ENCODE results near the gene VEPH1. TPM values are rescaled to one million over a fixed set of nuclear protein-coding genes. Genes with fewer than 3 reads are reported as not detected.

Gene VEPH1
- total RNA-seq, 2 donors from 2014 or later = 11.8 to 17.1 TPM

DNA sequence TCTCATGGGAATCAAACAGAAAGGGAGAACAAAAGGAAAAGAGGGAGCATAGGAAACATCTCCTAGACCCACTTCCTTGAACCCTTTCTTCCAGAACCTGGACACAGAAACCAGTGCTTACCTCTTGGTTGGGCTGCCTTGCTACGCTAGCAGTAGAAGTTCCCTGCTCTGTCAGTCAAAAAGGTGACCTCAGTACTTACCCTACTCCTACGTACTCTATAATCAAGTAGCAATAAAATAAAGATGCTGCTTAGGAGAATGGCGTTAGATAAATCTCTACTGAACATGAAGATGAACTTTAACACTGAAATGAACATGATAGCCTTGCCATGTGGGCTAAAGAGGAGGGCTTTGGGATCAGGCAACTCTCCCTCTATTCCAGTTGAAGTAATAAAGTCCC is 7.4 kb downstream of the VEPH1 start:
- no peaks in the 10 kb centered on the region for H3K9me3 ChIP-seq (ENCODE audit: control insufficient read depth, low read length)
- Mint-ChIP-seq H3K27me3 (ENCODE audit: insufficient read depth) (peaks cover 2% of the 10 kb centered on the region), H3K4me1 (peaks cover 48% of the 10 kb centered on the region), H3K4me3 (no peak overlapping the region), H3K27ac (no peak overlapping the region), H3K9me3 (no peaks in the 10 kb centered on the region), H3K36me3 (ENCODE audit: low read depth) (no peaks in the 10 kb centered on the region)
- no peak overlapping the region for H3K4me3 ChIP-seq (ENCODE audit: low read length)
- TF ChIP-seq CTCF (conservative IDR thresholded peaks at IDR 0.05) = no peak
- no peak overlapping the region for H3K9ac ChIP-seq (ENCODE audit: extremely low read depth, low read length, poor library complexity, severe bottlenecking)
- no peak for DNase-seq
- no peak overlapping the region for H3K27ac ChIP-seq (ENCODE audit: low read depth, low read length)
- 93% methylated on average over 3 of the region's 3 CpGs; no CpG with 5 or more reads in 1 of the 2 experiments for WGBS, 2 experiments (ENCODE audit: insufficient coverage in 1 of 2, insufficient read length in 1 of 2)
- peaks cover 15% of the 10 kb centered on the region for H3K4me1 ChIP-seq (ENCODE audit: control insufficient read depth, insufficient read depth, low read length)
- H3K36me3 ChIP-seq (ENCODE audit: control insufficient read depth, insufficient read depth, low read length) = no peaks in the 10 kb centered on the region
- no peaks in the 10 kb centered on the region for H3K27me3 ChIP-seq (ENCODE audit: control insufficient read depth, insufficient read depth, low read length, poor library complexity, severe bottlenecking)

DNA sequence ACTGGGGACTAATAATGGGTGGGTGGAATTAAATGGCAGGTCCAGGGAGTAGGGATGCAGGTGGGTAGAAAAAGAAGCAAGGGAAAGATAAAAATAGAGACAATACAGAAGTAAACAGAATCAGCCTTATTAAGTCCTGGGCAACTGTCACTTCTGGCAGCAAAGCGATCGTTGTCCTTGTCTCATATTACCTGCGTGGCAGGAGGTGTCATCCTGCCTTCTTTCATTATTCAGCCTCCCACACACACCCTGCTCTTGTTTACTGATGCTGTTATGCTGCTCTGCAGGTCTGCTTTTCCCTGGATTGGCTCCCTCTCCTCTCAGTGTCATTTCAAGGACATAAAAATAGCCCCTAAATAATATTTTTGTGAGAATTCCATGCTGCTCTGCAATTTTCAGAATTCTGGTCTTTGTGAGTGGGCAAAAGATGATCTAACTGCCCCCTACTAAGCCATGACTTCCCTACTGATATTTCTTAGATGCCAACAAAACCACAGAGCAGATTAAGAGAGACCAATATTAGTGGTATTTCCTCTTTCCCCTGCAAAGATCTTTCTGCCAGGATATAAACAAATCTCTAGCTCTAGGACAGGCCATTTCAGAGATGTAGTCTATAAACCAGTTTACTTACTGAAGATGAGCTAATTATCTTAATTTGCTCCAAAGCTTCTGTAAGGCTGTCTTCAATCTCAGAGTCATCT is 8.5 kb downstream of the VEPH1 start:
- Mint-ChIP-seq H3K36me3 (ENCODE audit: low read depth) (no peaks in the 10 kb centered on the region), H3K27me3 (ENCODE audit: insufficient read depth) (peaks cover 2% of the 10 kb centered on the region), H3K9me3 (no peaks in the 10 kb centered on the region), H3K4me1 (peaks cover 40% of the 10 kb centered on the region), H3K4me3 (no peak overlapping the region), H3K27ac (no peak overlapping the region)
- Histone ChIP-seq H3K4me1 (ENCODE audit: control insufficient read depth, insufficient read depth, low read length) (peaks cover 15% of the 10 kb centered on the region), H3K27me3 (ENCODE audit: control insufficient read depth, insufficient read depth, low read length, poor library complexity, severe bottlenecking) (no peaks in the 10 kb centered on the region), H3K9me3 (ENCODE audit: control insufficient read depth, low read length) (no peaks in the 10 kb centered on the region), H3K36me3 (ENCODE audit: control insufficient read depth, insufficient read depth, low read length) (no peaks in the 10 kb centered on the region), H3K27ac (ENCODE audit: low read depth, low read length) (no peak overlapping the region), H3K9ac (ENCODE audit: extremely low read depth, low read length, poor library complexity, severe bottlenecking) (no peak overlapping the region), H3K4me3 (ENCODE audit: low read length) (no peak overlapping the region)
- WGBS, 2 experiments (ENCODE audit: insufficient coverage in 1 of 2, insufficient read length in 1 of 2) = 64 to 68% methylated on average over 3 of the region's 3 CpGs
- no peak for DNase-seq
- TF ChIP-seq CTCF (conservative IDR thresholded peaks at IDR 0.05) = no peak

DNA sequence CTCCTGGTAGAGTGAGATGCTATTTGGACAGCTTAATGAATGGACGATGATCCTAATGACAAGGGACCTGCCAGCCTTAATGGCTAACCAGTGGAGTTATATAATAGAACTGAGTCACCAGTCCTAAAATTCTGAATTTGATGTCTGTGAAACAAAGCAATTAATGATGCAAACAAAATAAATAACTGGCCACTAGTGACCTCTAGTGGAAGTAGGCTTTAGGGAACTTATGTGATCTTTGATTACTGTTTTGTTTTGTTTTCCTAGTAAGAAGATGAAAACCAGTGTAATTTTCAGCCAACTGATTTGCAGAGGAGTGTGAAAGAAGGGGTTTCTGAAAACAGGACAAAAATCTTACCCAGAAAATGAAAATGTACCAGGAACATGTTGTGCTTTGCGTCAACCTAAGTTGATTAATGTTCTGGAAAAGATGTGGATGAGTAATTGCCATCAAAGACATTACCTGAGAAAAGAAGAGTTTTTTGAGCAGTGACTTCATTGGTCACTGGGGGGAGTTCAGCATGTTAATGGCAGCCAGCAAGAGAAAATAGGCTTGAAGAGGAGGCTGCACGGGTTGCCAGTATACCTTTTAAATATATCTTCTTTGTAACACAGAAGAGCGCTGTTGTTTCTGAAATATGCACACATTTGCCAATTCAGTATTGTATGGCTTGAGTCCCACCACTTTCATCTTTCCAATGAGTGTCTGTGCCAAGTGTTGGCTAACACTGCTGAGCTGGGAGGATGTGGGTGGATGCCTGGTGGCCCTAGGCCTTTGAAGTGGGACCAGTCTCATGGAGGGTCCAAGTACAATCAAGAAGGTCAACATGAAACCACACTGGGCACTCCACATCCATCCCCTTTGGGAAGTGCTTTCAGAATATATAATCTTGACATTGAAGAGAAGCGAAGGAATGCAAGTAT is 9.3 kb downstream of the VEPH1 start:
- no peak overlapping the region for H3K4me3 Mint-ChIP-seq
- no peak for DNase-seq
- H3K9ac ChIP-seq (ENCODE audit: extremely low read depth, low read length, poor library complexity, severe bottlenecking) = no peak overlapping the region
- no peaks in the 10 kb centered on the region for H3K36me3 ChIP-seq (ENCODE audit: control insufficient read depth, insufficient read depth, low read length)
- no peaks in the 10 kb centered on the region for H3K9me3 Mint-ChIP-seq
- H3K4me3 ChIP-seq (ENCODE audit: low read length) = no peak overlapping the region
- H3K36me3 Mint-ChIP-seq (ENCODE audit: low read depth) = no peaks in the 10 kb centered on the region
- no peaks in the 10 kb centered on the region for H3K9me3 ChIP-seq (ENCODE audit: control insufficient read depth, low read length)
- H3K4me1 ChIP-seq (ENCODE audit: control insufficient read depth, insufficient read depth, low read length) = peaks cover 15% of the 10 kb centered on the region
- TF ChIP-seq CTCF (conservative IDR thresholded peaks at IDR 0.05) = peak; percentile 80
- no peak overlapping the region for H3K27ac Mint-ChIP-seq
- no peak overlapping the region for H3K27ac ChIP-seq (ENCODE audit: low read depth, low read length)
- peaks cover 35% of the 10 kb centered on the region for H3K4me1 Mint-ChIP-seq
- H3K27me3 Mint-ChIP-seq (ENCODE audit: insufficient read depth) = no peaks in the 10 kb centered on the region
- WGBS, 2 experiments (ENCODE audit: insufficient coverage in 1 of 2, insufficient read length in 1 of 2) = 87 to 92% methylated on average over 4 to 5 of the region's 5 CpGs
- no peaks in the 10 kb centered on the region for H3K27me3 ChIP-seq (ENCODE audit: control insufficient read depth, insufficient read depth, low read length, poor library complexity, severe bottlenecking)
